ENCODE results near the gene EPHB2. TPM values are rescaled to one million over a fixed set of nuclear protein-coding genes. Genes with fewer than 3 reads are reported as not detected.

EPHB2 gene
- total RNA-seq, 6 experiments from 2014 or later = 13.1 to 36.4 (median 30.9) TPM

DNA sequence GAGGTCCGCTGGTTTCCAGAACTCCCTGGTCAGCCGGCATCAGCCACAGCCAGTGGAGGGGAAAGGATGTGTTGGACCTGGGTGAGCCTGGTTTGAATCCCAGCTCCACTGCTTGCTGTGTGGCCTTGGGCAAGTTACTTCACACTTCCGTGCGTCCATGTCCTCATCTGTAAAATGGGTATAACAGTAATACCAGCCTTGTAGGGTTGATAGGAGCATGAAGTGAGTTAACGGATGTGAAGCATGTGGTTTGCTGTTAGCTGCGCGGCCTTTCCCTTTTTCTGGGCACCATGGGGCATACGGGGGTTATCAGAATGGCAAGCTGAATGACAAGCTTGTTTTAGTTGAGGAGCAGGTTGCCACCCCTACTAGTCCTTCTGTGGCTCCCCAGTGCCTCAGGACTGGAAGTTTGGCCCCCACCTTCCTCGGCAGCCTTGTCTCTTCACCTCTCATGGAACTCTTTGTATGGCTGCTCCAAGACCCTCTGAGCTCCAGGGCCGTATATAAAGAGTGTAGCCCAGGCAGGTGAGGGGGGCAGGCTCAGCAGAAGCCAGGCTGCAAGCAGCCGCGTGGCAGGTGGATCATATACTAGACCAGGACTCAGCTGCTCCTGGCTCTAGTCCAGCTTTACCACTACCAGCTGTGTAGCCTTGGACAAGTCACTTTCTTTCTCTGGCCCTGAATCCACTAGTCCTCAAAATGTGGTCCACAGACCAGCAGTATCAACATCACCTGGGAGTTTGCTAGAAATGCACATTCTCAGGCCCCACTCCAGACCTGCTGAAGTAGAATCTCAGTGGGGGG is 166.7 kb downstream of the EPHB2 start:
- no peak for DNase-seq
- H3K4me1 Mint-ChIP-seq (ENCODE audit: low read depth) = peaks cover 9% of the 10 kb centered on the region
- no peaks in the 10 kb centered on the region for H3K36me3 Mint-ChIP-seq (ENCODE audit: low read depth)

DNA sequence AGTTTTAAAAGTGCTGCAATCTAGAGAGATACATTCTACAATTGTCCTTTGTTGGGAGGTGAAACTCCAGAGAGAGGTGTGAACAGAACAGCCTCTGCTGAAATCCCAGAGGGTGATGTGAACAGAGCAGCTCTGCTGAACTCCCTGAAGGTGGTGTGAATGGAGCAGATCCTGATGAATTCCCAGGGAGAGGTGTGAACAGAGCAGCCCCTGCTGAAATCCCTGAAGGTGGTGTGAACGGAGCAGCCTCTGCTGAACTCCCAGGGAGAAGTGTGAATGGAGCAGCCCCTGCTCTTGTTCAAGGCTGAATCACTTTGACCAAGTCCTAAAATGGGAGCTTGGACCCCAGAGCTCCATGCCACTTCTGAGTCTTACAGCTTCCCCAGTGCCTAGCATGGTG is 167.3 kb downstream of the EPHB2 start:
- no peak for DNase-seq
- no peaks in the 10 kb centered on the region for H3K36me3 Mint-ChIP-seq (ENCODE audit: low read depth)
- no peaks in the 10 kb centered on the region; the same call in none of the 2 replicates for H3K27me3 Mint-ChIP-seq (ENCODE audit: insufficient read depth)
- H3K27ac Mint-ChIP-seq = no peak overlapping the region
- H3K4me3 Mint-ChIP-seq = no peak overlapping the region
- H3K4me1 Mint-ChIP-seq (ENCODE audit: low read depth) = peaks cover 9% of the 10 kb centered on the region
- TF ChIP-seq, protein P1, sequence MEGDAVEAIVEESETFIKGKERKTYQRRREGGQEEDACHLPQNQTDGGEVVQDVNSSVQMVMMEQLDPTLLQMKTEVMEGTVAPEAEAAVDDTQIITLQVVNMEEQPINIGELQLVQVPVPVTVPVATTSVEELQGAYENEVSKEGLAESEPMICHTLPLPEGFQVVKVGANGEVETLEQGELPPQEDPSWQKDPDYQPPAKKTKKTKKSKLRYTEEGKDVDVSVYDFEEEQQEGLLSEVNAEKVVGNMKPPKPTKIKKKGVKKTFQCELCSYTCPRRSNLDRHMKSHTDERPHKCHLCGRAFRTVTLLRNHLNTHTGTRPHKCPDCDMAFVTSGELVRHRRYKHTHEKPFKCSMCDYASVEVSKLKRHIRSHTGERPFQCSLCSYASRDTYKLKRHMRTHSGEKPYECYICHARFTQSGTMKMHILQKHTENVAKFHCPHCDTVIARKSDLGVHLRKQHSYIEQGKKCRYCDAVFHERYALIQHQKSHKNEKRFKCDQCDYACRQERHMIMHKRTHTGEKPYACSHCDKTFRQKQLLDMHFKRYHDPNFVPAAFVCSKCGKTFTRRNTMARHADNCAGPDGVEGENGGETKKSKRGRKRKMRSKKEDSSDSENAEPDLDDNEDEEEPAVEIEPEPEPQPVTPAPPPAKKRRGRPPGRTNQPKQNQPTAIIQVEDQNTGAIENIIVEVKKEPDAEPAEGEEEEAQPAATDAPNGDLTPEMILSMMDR (IDR thresholded peaks at IDR 0.05) = no peak
- no peaks in the 10 kb centered on the region for H3K9me3 Mint-ChIP-seq

More for the DNA sequence above, 166.7 kb downstream of the EPHB2 start:
- Mint-ChIP-seq H3K4me3 (no peak overlapping the region), H3K27ac (no peak overlapping the region), H3K9me3 (no peaks in the 10 kb centered on the region), H3K27me3 (ENCODE audit: insufficient read depth) (no peaks in the 10 kb centered on the region; the same call in none of the 2 replicates)
- TF ChIP-seq, protein P1 (IDR thresholded peaks at IDR 0.05) = no peak

DNA sequence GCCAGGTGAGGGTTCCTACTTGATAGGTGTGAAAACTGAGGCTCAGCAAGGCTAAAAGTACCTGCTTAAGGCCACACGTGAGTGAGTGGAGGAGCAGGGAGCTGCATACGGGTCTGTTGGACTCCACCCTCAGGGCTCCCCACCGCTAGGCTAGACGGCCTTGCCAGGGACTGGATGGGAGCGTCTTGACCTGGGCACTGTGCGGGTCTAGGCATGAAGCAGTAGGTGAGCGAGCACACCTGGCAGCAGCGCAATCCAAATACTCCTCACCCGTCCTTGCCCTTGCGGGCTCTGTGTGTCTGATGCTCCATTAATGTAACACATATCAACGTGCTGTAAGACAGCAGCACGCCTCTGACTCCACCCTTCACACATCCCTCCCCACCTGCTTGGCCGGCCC is 168.0 kb downstream of the EPHB2 start:
- Mint-ChIP-seq H3K9me3 (no peaks in the 10 kb centered on the region), H3K4me3 (no peak overlapping the region), H3K4me1 (ENCODE audit: low read depth) (peaks cover 9% of the 10 kb centered on the region), H3K27me3 (ENCODE audit: insufficient read depth) (no peaks in the 10 kb centered on the region; the same call in 1 of the 2 replicates), H3K27ac (no peak overlapping the region), H3K36me3 (ENCODE audit: low read depth) (no peaks in the 10 kb centered on the region)
- DNase-seq = no peak
- TF ChIP-seq, protein P1 (IDR thresholded peaks at IDR 0.05) = no peak

DNA sequence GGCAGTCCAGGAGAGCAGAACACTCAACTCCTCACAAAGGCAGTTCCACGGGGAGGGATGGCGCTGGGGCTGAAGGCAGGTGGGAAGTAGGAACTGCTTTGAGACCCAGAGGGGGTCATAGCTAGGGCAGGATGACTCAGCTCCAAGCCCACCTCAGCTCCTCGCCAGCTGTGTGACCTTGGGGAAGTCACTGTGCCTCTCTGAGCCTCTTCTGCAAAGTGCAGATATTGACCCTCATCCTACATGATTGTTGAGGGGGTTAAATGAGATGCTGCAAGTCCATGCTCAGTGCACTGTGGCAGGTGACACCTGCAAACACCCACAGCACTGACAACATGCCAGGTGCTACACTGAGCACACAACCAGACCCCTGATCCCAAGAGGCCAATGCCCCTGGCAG is 168.8 kb downstream of the EPHB2 start:
- Mint-ChIP-seq H3K27ac (no peak overlapping the region), H3K4me3 (no peak overlapping the region), H3K9me3 (no peaks in the 10 kb centered on the region), H3K36me3 (ENCODE audit: low read depth) (no peaks in the 10 kb centered on the region), H3K27me3 (ENCODE audit: insufficient read depth) (no peaks in the 10 kb centered on the region), H3K4me1 (ENCODE audit: low read depth) (peaks cover 9% of the 10 kb centered on the region)
- TF ChIP-seq, protein P1 (IDR thresholded peaks at IDR 0.05) = no peak
- no peak for DNase-seq

DNA sequence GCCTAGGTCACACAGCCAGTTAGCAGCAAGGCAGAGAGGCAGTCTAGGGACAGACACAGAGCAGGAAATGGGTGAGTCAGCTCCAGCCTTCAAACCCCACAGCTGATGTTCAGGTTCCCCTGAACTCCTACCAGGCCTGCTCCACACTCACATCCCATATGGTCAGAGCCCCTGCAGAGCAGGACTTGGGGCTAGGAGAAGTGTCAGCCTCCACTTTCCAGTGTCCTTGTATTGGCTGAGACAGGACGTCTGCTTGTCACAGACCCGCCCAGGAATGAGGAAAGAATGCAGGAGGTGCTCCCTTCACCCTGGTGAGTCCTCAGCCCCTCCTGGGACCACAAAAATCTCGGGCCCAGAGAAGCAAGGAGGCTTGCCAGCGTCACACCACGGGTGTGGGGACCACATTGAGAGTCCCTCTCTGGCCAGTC is 169.5 kb downstream of the EPHB2 start:
- Mint-ChIP-seq H3K36me3 (ENCODE audit: low read depth) (no peaks in the 10 kb centered on the region), H3K4me1 (ENCODE audit: low read depth) (peaks cover 9% of the 10 kb centered on the region), H3K27me3 (ENCODE audit: insufficient read depth) (no peaks in the 10 kb centered on the region), H3K4me3 (no peak overlapping the region), H3K9me3 (no peaks in the 10 kb centered on the region), H3K27ac (peak overlapping the region; percentile 32; the same call in 1 of the 2 replicates)
- TF ChIP-seq, protein P1 (IDR thresholded peaks at IDR 0.05) = no peak
- peak; percentile 39 for DNase-seq
